Measurements from ENCODE around the gene L2HGDH. TPM values are rescaled to one million over a fixed set of nuclear protein-coding genes. Genes with fewer than 3 reads are reported as not detected.

Gene L2HGDH
- polyA plus RNA-seq, 1 donor (not counting 4 experiments of a cell fraction or from before 2014, with no cell fraction given) = 7.9 TPM

DNA sequence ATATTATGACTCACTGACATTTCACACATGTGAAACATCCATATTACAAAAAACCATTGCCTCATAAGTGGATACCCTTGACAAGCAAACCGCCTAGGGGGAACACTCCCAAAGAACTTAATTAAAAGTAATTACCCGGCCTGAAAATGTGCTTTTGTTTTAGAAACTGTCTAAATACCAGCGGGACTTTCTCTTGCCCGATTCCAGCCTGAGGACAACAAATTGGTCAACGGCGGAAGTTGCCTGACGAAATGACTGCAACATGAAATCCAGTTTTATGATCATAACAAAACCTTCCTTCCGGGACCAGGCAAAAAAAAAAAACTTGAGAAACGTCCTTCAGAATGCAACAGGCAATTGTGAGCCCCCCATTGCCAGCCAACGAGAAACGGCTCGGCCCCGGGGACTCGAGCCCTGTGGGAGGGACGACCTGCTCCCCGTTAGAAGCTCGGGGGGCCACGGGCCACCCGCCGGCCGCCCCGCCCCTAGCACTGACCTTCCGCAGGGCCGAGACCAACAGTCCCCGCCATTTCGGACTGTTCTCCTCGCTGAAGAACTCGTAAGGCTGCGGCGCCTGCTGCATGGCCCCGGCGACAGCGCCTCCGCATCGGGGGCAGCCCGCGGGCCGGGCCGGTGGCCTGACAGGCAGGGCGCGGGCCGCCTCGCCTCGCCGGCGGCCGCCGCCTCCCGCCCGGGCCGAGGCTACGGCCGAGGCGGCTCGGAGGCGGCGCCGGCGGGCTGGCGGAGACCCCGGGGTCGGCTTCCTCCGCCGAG lies 81.1 kb downstream of the L2HGDH start:
- Histone ChIP-seq H3K4me3 (ENCODE audit: control insufficient read depth in 2 of 3, extremely low read depth in 1 of 3, insufficient read depth in 2 of 3, low read depth in 1 of 3, low read length in 3 of 3) (peak overlapping the region; percentile 86 to 98 (median 95)), H3K4me1 (ENCODE audit: control insufficient read depth, extremely low read depth, insufficient read depth, low read length) (peaks cover 15% of the 10 kb centered on the region), H3K79me2 (ENCODE audit: control insufficient read depth, insufficient read depth, low read length) (peaks cover 45% of the 10 kb centered on the region), H3K9ac (ENCODE audit: control insufficient read depth, extremely low read depth, insufficient read depth, low read length) (peak overlapping the region; percentile 94), H3K9me1 (ENCODE audit: control insufficient read depth, extremely low read depth, insufficient read depth, low read length) (no peaks in the 10 kb centered on the region), H3K9me3 (ENCODE audit: control insufficient read depth, low read depth, low read length) (no peaks in the 10 kb centered on the region), H3K36me3 (ENCODE audit: control insufficient read depth in 2 of 2, extremely low read depth in 1 of 2, insufficient read depth in 2 of 2, low read length in 2 of 2) (no peaks in the 10 kb centered on the region), H3K27ac (ENCODE audit: control insufficient read depth, insufficient read depth, low read length) (peak overlapping the region; percentile 98), H2AFZ (ENCODE audit: control insufficient read depth, low read length) (peak overlapping the region; percentile 1), H4K20me1 (ENCODE audit: control insufficient read depth, extremely low read depth, insufficient read depth, low read length) (peaks cover 12% of the 10 kb centered on the region), H3K27me3 (ENCODE audit: control insufficient read depth, extremely low read depth, insufficient read depth, low read length) (no peaks in the 10 kb centered on the region), H3K4me2 (ENCODE audit: control insufficient read depth, extremely low read depth, insufficient read depth, low read depth, low read length) (peak overlapping the region; percentile 99)
- DNase-seq (ENCODE audit: low read depth, low spot score) = peak; percentile 53
- FAIRE-seq = peak; percentile 9
- dilution Hi-C loops (cut with MboI; ENCODE audit: extremely low pct_ligation_motif_present, low sequenced_read_pairs) = no loop called here
- TF ChIP-seq CTCF (optimal IDR thresholded peaks at IDR 0.05 in 1 of 3, IDR thresholded peaks at IDR 0.05 in 1 of 3, conservative IDR thresholded peaks at IDR 0.05 in 1 of 3; ENCODE audit: extremely low read depth in 1 of 3, insufficient read depth in 2 of 3, low read length in 3 of 3) = no peak
- TF ChIP-seq EZH2 (IDR thresholded peaks at IDR 0.05; ENCODE audit: low read length) = no peak

DNA sequence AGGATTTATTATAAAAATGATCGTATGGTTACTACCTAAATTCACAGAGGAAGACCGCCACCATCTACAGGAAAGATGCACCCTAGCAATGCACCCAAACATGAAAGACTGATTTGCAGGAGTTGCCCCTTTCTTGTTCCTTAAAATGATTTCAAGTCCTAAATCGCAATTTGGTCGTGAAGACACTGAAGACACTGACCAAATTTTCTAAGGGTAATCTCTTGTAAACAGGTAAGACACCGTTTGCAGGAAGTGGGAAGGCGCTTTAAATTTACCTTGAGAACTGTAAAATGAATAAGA lies 81.7 kb downstream of the L2HGDH start:
- no peak for DNase-seq (ENCODE audit: low read depth, low spot score)
- Histone ChIP-seq H4K20me1 (ENCODE audit: control insufficient read depth, extremely low read depth, insufficient read depth, low read length) (peaks cover 12% of the 10 kb centered on the region), H3K27ac (ENCODE audit: control insufficient read depth, insufficient read depth, low read length) (peak overlapping the region; percentile 98), H3K4me3 (ENCODE audit: control insufficient read depth in 2 of 3, extremely low read depth in 1 of 3, insufficient read depth in 2 of 3, low read depth in 1 of 3, low read length in 3 of 3) (peak overlapping the region; percentile 86 to 98 (median 95)), H3K9me3 (ENCODE audit: control insufficient read depth, low read depth, low read length) (no peaks in the 10 kb centered on the region), H3K9me1 (ENCODE audit: control insufficient read depth, extremely low read depth, insufficient read depth, low read length) (no peaks in the 10 kb centered on the region), H3K9ac (ENCODE audit: control insufficient read depth, extremely low read depth, insufficient read depth, low read length) (peak overlapping the region; percentile 94), H3K27me3 (ENCODE audit: control insufficient read depth, extremely low read depth, insufficient read depth, low read length) (no peaks in the 10 kb centered on the region), H3K4me1 (ENCODE audit: control insufficient read depth, extremely low read depth, insufficient read depth, low read length) (peaks cover 20% of the 10 kb centered on the region), H2AFZ (ENCODE audit: control insufficient read depth, low read length) (no peak overlapping the region), H3K79me2 (ENCODE audit: control insufficient read depth, insufficient read depth, low read length) (peaks cover 50% of the 10 kb centered on the region), H3K36me3 (ENCODE audit: control insufficient read depth in 2 of 2, extremely low read depth in 1 of 2, insufficient read depth in 2 of 2, low read length in 2 of 2) (no peaks in the 10 kb centered on the region), H3K4me2 (ENCODE audit: control insufficient read depth, extremely low read depth, insufficient read depth, low read depth, low read length) (peak overlapping the region; percentile 99)
- no peak for FAIRE-seq
- TF ChIP-seq EZH2 (IDR thresholded peaks at IDR 0.05; ENCODE audit: low read length) (no peak), CTCF (optimal IDR thresholded peaks at IDR 0.05 in 1 of 3, IDR thresholded peaks at IDR 0.05 in 1 of 3, conservative IDR thresholded peaks at IDR 0.05 in 1 of 3; ENCODE audit: extremely low read depth in 1 of 3, insufficient read depth in 2 of 3, low read length in 3 of 3) (no peak)
- dilution Hi-C loops (cut with MboI; ENCODE audit: extremely low pct_ligation_motif_present, low sequenced_read_pairs) = no loop called here

Data from keratinocyte (primary cell).